GM23338 (cell line): Measurements from ENCODE around the gene SENP6.

Experiments
- CREB1 ChIP-seq: fragments of 250-450 bp; sonication (Bioruptor Pico); IDR thresholded peaks from 2 replicates; pipeline ENCODE4 v1.5.0; 2020; ENCODE audit warnings: low read depth, mild to moderate bottlenecking, moderate library complexity
- CTCF ChIP-seq, 2 experiments: fragments of 200-600 bp in 1 of 2; sonication (generic) in 1 of 2; conservative IDR thresholded peaks; 2 replicates each; pipeline versions ENCODE4 v1.5.1 to v1.6.1; 2016 to 2017; ENCODE audit warnings: antibody characterized with exemption in 2 of 2, low read depth in 2 of 2, mild to moderate bottlenecking in 2 of 2, moderate library complexity in 1 of 2
- ETS1 ChIP-seq: IDR thresholded peaks from 2 replicates; pipeline ENCODE4 v1.6.1; 2016; ENCODE audit warnings: antibody characterized with exemption
- EZH2 ChIP-seq: fragments of 200-600 bp; sonication (generic); IDR thresholded peaks from one replicate; pipeline ENCODE4 v1.8.0; 2017; ENCODE audit warnings: antibody characterized with exemption, mild to moderate bottlenecking, low read depth; ENCODE audit not compliant: unreplicated experiment
- EZH2phosphoT487 ChIP-seq: fragments of 200-600 bp; sonication (generic); IDR thresholded peaks from one replicate; pipeline ENCODE4 v1.8.1; 2018; ENCODE audit warnings: antibody characterized with exemption; ENCODE audit not compliant: unreplicated experiment
- JUNB ChIP-seq: IDR thresholded peaks from one replicate; pipeline ENCODE4 v1.6.1; 2016; ENCODE audit warnings: antibody characterized with exemption; ENCODE audit not compliant: unreplicated experiment
- NANOG ChIP-seq: IDR thresholded peaks from 2 replicates; pipeline ENCODE4 v1.6.1; 2016; ENCODE audit warnings: antibody characterized with exemption, borderline replicate concordance
- POLR2AphosphoS5 ChIP-seq: IDR thresholded peaks from 2 replicates; pipeline ENCODE4 v1.6.1; 2016; ENCODE audit warnings: antibody characterized with exemption, low read depth
- REST ChIP-seq: IDR thresholded peaks from one replicate; pipeline ENCODE4 v1.6.1; 2018; ENCODE audit warnings: antibody characterized with exemption; ENCODE audit not compliant: unreplicated experiment
- STAT1 ChIP-seq: IDR thresholded peaks from one replicate; pipeline ENCODE4 v1.6.1; 2016; ENCODE audit warnings: antibody characterized with exemption; ENCODE audit not compliant: unreplicated experiment
- ZNF462 ChIP-seq: fragments of 250-450 bp; sonication (Bioruptor Pico); IDR thresholded peaks from 2 replicates; pipeline ENCODE4 v1.5.0; 2020; ENCODE audit warnings: mild to moderate bottlenecking, moderate library complexity

- TF ChIP-seq CTCF (conservative IDR thresholded peaks at IDR 0.05; ENCODE audit: low read depth in 2 of 2): no peak
- TF ChIP-seq EZH2: no peak
- no peak for TF ChIP-seq POLR2AphosphoS5
- TF ChIP-seq CREB1 (CRISPR knock-in tag): no peak
- no peak for TF ChIP-seq JUNB
- TF ChIP-seq REST: no peak
- no peak for TF ChIP-seq STAT1
- TF ChIP-seq NANOG: no peak
- no peak for TF ChIP-seq EZH2phosphoT487
- TF ChIP-seq ETS1: no peak
- no peak for TF ChIP-seq ZNF462 (CRISPR knock-in tag)
Measured at GRCh38 chr6:75605635-75606034, 4.0 kb downstream of the SENP6 start.
